ENCODE results near the gene VPS35. TPM values are rescaled to one million over a fixed set of nuclear protein-coding genes. Genes with fewer than 3 reads are reported as not detected.

Gene VPS35
- total and polyA plus RNA-seq, 2 of the 13 experiments (the other 11 are each of a cell fraction or from before 2014, with no cell fraction given): 30.7 to 136 TPM

DNA sequence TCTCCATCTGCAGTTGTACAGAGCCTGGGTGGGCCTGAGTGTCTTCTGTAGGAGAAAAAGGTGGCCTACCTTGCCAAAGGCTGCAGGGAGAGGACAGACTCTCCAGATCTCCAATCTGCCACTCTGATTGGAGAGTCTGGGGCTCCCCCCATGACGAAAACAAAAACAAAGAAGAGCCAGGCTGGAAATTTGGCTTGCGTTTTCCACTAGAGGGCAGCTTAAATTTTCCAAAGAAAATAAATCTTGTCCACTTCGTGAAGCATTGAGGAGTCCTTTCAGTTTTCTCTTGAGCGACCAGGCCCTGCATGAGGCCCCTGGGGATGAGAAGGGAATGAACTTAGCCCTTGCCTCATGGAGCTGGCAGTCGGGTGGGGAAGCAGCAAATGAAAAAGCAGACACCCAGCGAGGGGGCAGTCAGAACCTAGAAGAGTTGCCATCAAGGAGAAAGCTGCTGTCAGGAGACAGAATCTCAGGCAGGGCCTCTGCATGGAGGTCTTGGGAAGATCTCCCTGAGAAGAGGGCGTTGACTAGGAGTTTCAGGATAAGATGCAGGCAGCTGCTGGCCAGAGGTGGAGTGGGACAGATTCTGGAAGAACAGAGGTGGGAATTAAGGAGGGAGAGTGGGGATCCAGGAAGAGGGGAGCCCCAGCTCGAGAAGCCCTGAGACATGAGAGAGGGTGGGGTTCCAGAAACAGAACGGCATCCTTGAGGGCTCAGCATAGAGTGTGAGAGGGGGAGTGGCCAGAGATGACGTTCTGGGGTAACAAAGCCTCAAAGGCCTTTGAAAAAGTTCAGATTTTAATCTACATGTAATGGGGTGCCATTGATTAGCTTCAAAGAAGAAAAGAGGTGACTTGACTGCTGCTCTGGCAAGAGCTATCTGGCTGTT, 59.4 kb downstream of the VPS35 start (continued):
- no peak for TF ChIP-seq CEBPG (CRISPR knock-in tag; IDR thresholded peaks at IDR 0.05)
- no peak for TF ChIP-seq JUND (CRISPR knock-in tag; IDR thresholded peaks at IDR 0.05)
- TF ChIP-seq ZNF180 (CRISPR knock-in tag; IDR thresholded peaks at IDR 0.05; ENCODE audit: borderline replicate concordance, low read depth): no peak
- TF ChIP-seq ZNF510 (CRISPR knock-in tag; IDR thresholded peaks at IDR 0.05; ENCODE audit: low read depth): no peak
- TF ChIP-seq SMC3 (IDR thresholded peaks at IDR 0.05; ENCODE audit: low read length): peak; percentile 31; the same call in 1 of the 2 replicates
- peak; percentile 18; the same call in 1 of the 2 replicates for TF ChIP-seq SPEN (CRISPR knock-in tag; IDR thresholded peaks at IDR 0.05; ENCODE audit: low read depth)
- no peak for TF ChIP-seq XRCC5 (optimal IDR thresholded peaks at IDR 0.05; ENCODE audit: low read length)
- TF ChIP-seq, protein P1, sequence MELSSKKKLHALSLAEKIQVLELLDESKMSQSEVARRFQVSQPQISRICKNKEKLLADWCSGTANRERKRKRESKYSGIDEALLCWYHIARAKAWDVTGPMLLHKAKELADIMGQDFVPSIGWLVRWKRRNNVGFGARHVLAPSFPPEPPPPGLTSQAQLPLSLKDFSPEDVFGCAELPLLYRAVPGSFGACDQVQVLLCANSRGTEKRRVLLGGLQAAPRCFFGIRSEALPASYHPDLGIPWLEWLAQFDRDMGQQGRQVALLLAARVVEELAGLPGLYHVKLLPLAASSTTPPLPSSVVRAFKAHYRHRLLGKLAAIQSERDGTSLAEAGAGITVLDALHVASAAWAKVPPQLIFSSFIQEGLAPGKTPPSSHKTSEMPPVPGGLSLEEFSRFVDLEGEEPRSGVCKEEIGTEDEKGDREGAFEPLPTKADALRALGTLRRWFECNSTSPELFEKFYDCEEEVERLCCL (CRISPR knock-in tag; IDR thresholded peaks at IDR 0.05; ENCODE audit: borderline replicate concordance): no peak
- TF ChIP-seq, protein P2, sequence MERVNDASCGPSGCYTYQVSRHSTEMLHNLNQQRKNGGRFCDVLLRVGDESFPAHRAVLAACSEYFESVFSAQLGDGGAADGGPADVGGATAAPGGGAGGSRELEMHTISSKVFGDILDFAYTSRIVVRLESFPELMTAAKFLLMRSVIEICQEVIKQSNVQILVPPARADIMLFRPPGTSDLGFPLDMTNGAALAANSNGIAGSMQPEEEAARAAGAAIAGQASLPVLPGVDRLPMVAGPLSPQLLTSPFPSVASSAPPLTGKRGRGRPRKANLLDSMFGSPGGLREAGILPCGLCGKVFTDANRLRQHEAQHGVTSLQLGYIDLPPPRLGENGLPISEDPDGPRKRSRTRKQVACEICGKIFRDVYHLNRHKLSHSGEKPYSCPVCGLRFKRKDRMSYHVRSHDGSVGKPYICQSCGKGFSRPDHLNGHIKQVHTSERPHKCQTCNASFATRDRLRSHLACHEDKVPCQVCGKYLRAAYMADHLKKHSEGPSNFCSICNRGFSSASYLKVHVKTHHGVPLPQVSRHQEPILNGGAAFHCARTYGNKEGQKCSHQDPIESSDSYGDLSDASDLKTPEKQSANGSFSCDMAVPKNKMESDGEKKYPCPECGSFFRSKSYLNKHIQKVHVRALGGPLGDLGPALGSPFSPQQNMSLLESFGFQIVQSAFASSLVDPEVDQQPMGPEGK (CRISPR knock-in tag; IDR thresholded peaks at IDR 0.05): peak; percentile 79
- TF ChIP-seq, protein P3, sequence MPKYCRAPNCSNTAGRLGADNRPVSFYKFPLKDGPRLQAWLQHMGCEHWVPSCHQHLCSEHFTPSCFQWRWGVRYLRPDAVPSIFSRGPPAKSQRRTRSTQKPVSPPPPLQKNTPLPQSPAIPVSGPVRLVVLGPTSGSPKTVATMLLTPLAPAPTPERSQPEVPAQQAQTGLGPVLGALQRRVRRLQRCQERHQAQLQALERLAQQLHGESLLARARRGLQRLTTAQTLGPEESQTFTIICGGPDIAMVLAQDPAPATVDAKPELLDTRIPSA (CRISPR knock-in tag; IDR thresholded peaks at IDR 0.05; ENCODE audit: borderline replicate concordance): no peak
- TF ChIP-seq MIER2 (CRISPR knock-in tag; IDR thresholded peaks at IDR 0.05): no peak
- no peak for TF ChIP-seq DNMT3B (CRISPR knock-in tag; conservative IDR thresholded peaks at IDR 0.05)
- no peak for TF ChIP-seq SP140L (CRISPR knock-in tag; IDR thresholded peaks at IDR 0.05; ENCODE audit: borderline replicate concordance)
- no peak for TF ChIP-seq JDP2 (CRISPR knock-in tag; IDR thresholded peaks at IDR 0.05; ENCODE audit: borderline replicate concordance)
- TF ChIP-seq, protein P4, sequence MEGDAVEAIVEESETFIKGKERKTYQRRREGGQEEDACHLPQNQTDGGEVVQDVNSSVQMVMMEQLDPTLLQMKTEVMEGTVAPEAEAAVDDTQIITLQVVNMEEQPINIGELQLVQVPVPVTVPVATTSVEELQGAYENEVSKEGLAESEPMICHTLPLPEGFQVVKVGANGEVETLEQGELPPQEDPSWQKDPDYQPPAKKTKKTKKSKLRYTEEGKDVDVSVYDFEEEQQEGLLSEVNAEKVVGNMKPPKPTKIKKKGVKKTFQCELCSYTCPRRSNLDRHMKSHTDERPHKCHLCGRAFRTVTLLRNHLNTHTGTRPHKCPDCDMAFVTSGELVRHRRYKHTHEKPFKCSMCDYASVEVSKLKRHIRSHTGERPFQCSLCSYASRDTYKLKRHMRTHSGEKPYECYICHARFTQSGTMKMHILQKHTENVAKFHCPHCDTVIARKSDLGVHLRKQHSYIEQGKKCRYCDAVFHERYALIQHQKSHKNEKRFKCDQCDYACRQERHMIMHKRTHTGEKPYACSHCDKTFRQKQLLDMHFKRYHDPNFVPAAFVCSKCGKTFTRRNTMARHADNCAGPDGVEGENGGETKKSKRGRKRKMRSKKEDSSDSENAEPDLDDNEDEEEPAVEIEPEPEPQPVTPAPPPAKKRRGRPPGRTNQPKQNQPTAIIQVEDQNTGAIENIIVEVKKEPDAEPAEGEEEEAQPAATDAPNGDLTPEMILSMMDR (CRISPR knock-in tag; IDR thresholded peaks at IDR 0.05): peak; percentile 67
- TF ChIP-seq, protein P5, sequence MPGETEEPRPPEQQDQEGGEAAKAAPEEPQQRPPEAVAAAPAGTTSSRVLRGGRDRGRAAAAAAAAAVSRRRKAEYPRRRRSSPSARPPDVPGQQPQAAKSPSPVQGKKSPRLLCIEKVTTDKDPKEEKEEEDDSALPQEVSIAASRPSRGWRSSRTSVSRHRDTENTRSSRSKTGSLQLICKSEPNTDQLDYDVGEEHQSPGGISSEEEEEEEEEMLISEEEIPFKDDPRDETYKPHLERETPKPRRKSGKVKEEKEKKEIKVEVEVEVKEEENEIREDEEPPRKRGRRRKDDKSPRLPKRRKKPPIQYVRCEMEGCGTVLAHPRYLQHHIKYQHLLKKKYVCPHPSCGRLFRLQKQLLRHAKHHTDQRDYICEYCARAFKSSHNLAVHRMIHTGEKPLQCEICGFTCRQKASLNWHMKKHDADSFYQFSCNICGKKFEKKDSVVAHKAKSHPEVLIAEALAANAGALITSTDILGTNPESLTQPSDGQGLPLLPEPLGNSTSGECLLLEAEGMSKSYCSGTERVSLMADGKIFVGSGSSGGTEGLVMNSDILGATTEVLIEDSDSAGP (CRISPR knock-in tag; IDR thresholded peaks at IDR 0.05; ENCODE audit: borderline replicate concordance): peak; percentile 41; the same call in 1 of the 2 replicates
- TF ChIP-seq NFE2L1 (CRISPR knock-in tag; IDR thresholded peaks at IDR 0.05; ENCODE audit: borderline replicate concordance): no peak
- no peak for TF ChIP-seq ZNF543 (CRISPR knock-in tag; IDR thresholded peaks at IDR 0.05)
- TF ChIP-seq ZNF143 (CRISPR knock-in tag; IDR thresholded peaks at IDR 0.05): no peak
- TF ChIP-seq PHF20 (CRISPR knock-in tag; IDR thresholded peaks at IDR 0.05): no peak
- TF ChIP-seq MAFK (conservative IDR thresholded peaks at IDR 0.05 in 1 of 2, IDR thresholded peaks at IDR 0.05 in 1 of 2; ENCODE audit: low read length in 2 of 2): no peak
- 0 out of 2 replicates have a peak, but pooled peaks have one; percentile 43 for TF ChIP-seq ZFP90 (CRISPR knock-in tag; IDR thresholded peaks at IDR 0.05; ENCODE audit: borderline replicate concordance)
